ENCODE results near the gene WSCD1.

DNA sequence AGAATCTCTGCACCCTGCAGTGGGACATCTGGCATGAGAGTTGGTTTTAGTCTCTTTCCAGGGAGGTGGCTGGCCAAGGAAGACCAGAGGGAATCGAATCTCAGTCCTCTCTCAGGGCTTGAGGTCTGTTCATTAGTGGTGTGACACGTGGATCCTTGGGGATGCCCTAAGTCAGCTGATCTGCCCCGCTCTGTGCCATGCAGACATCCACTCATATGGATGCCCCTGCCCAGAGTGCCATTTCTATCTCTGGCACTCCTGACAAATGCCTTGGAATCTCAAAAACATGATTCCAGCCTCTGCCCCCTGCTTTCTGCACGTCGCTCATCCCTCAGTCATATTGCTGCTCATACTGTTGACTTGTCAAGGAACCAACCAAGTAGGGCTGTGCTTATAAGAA, 38.8 kb downstream of the WSCD1 start:
- TF ChIP-seq POLR2AphosphoS5 (IDR thresholded peaks at IDR 0.05), result no peak
- TF ChIP-seq CTCF (IDR thresholded peaks at IDR 0.05), result no peak
- TF ChIP-seq POLR2A (IDR thresholded peaks at IDR 0.05; ENCODE audit: low read depth), result no peak
- TF ChIP-seq EP300 (IDR thresholded peaks at IDR 0.05), result no peak
